ENCODE results near the gene FOS.

DNA sequence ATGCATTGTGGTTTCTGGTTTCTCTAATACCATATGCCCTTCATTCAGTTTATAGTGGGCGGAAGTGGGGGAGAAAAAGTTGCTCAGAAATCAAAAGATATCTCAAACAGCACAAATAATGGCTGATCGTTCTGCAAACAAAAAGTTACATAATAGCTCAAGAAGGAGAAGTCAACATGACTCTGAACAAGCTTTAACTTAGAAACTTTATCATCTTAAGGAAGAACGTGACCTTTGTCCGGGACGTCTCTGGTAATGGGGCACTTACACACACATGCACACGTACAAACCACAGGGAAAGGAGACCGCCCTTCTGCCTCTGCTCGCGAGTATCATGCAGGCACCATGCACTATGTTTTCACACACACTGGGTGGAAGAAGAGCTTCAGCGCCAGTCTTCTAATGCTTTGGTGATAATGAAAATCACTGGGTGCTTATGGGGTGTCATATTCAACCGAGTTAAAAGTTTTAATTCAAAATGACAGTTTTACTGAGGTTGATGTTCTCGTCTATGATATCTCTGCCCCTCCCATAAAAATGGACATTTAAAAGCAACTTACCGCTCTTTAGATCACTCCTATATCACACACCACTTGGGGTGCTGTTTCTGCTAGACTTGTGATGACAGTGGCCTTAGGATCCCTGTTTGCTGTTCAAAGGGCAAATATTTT lies 4.7 kb downstream of the FOS start:
- TF ChIP-seq, protein P1, sequence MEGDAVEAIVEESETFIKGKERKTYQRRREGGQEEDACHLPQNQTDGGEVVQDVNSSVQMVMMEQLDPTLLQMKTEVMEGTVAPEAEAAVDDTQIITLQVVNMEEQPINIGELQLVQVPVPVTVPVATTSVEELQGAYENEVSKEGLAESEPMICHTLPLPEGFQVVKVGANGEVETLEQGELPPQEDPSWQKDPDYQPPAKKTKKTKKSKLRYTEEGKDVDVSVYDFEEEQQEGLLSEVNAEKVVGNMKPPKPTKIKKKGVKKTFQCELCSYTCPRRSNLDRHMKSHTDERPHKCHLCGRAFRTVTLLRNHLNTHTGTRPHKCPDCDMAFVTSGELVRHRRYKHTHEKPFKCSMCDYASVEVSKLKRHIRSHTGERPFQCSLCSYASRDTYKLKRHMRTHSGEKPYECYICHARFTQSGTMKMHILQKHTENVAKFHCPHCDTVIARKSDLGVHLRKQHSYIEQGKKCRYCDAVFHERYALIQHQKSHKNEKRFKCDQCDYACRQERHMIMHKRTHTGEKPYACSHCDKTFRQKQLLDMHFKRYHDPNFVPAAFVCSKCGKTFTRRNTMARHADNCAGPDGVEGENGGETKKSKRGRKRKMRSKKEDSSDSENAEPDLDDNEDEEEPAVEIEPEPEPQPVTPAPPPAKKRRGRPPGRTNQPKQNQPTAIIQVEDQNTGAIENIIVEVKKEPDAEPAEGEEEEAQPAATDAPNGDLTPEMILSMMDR (conservative IDR thresholded peaks at IDR 0.05; ENCODE audit: low read depth, low read length) = peak; percentile 42
- TF ChIP-seq POLR2A (IDR thresholded peaks at IDR 0.05; ENCODE audit: low read depth, low read length) = peak; percentile 90
- no peak; the same call in 1 of the 2 replicates for TF ChIP-seq CHD1 (IDR thresholded peaks at IDR 0.05; ENCODE audit: low read depth, low read length)
- no peak for TF ChIP-seq SMC3 (IDR thresholded peaks at IDR 0.05; ENCODE audit: low read depth, low read length)
- TF ChIP-seq MAZ (IDR thresholded peaks at IDR 0.05; ENCODE audit: borderline replicate concordance, low read depth, low read length) = no peak
- no peak; the same call in 1 of the 2 replicates for TF ChIP-seq BHLHE40 (IDR thresholded peaks at IDR 0.05; ENCODE audit: low read depth, low read length)
- TF ChIP-seq MAFK (IDR thresholded peaks at IDR 0.05; ENCODE audit: low read depth, low read length) = no peak
- TF ChIP-seq NFE2L2 (IDR thresholded peaks at IDR 0.05; ENCODE audit: low read depth, low read length) = peak; percentile 54; the same call in 1 of the 2 replicates
- no peak for TF ChIP-seq RFX5 (IDR thresholded peaks at IDR 0.05; ENCODE audit: low read depth, low read length)
- TF ChIP-seq FOS (IDR thresholded peaks at IDR 0.05; ENCODE audit: low read depth, low read length) = peak; percentile 6; the same call in 1 of the 2 replicates
- TF ChIP-seq MXI1 (IDR thresholded peaks at IDR 0.05; ENCODE audit: borderline replicate concordance, low read depth, low read length) = no peak
- TF ChIP-seq, protein P2, sequence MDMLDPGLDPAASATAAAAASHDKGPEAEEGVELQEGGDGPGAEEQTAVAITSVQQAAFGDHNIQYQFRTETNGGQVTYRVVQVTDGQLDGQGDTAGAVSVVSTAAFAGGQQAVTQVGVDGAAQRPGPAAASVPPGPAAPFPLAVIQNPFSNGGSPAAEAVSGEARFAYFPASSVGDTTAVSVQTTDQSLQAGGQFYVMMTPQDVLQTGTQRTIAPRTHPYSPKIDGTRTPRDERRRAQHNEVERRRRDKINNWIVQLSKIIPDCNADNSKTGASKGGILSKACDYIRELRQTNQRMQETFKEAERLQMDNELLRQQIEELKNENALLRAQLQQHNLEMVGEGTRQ (IDR thresholded peaks at IDR 0.05; ENCODE audit: low read depth, low read length) = peak; percentile 52; the same call in 1 of the 2 replicates
- TF ChIP-seq RAD21 (IDR thresholded peaks at IDR 0.05; ENCODE audit: low read length) = no peak
- TF ChIP-seq, protein P3, sequence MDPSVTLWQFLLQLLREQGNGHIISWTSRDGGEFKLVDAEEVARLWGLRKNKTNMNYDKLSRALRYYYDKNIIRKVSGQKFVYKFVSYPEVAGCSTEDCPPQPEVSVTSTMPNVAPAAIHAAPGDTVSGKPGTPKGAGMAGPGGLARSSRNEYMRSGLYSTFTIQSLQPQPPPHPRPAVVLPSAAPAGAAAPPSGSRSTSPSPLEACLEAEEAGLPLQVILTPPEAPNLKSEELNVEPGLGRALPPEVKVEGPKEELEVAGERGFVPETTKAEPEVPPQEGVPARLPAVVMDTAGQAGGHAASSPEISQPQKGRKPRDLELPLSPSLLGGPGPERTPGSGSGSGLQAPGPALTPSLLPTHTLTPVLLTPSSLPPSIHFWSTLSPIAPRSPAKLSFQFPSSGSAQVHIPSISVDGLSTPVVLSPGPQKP (IDR thresholded peaks at IDR 0.05; ENCODE audit: borderline replicate concordance, low read depth, low read length) = no peak

Measured in IMR-90 (cell line).